Spleen (tissue), 13 donors: ENCODE results near the gene COPS9. TPM values are rescaled to one million over a fixed set of nuclear protein-coding genes. Genes with fewer than 3 reads are reported as not detected.
A peak's percentile ranks its signal among the peaks of the same experiment; 100 is the strongest.

Source experiments
- DNase-seq: peaks from one replicate; pipeline ENCODE4 v3.0.0-alpha.2; 2020
- H3K27ac ChIP-seq, 8 donors: fragments of 200-600 bp; sonication (generic) in 7 of 8; 1 replicate in 4 of 8; 2 replicates in 4 of 8; pipeline versions ENCODE4 v1.5.0 to v1.8.0; 2016 to 2021; ENCODE audit warnings: inconsistent platforms in 4 of 8, mild to moderate bottlenecking in 4 of 8, moderate library complexity in 1 of 8
- H3K27me3 ChIP-seq, 7 donors: fragments of 200-600 bp; sonication (generic) in 6 of 7; replicated peaks in 1 of 7; 1 replicate in 4 of 7; 2 replicates in 3 of 7; pipeline versions ENCODE4 v1.5.0 to v1.8.0; 2016 to 2021; ENCODE audit warnings: inconsistent platforms in 3 of 7, mild to moderate bottlenecking in 1 of 7
- H3K36me3 ChIP-seq, 6 donors: fragments of 200-600 bp; sonication (generic) in 5 of 6; 1 replicate in 4 of 6; 2 replicates in 2 of 6; pipeline versions ENCODE4 v1.5.0 to v1.8.0; 2016 to 2021; ENCODE audit warnings: inconsistent platforms in 2 of 6
- H3K4me1 ChIP-seq, 6 donors: fragments of 200-600 bp; sonication (generic) in 5 of 6; 1 replicate in 3 of 6; 2 replicates in 3 of 6; pipeline versions ENCODE4 v1.5.0 to v1.8.0; 2016 to 2021; ENCODE audit warnings: inconsistent platforms in 3 of 6
- H3K4me3 ChIP-seq, 8 donors: fragments of 200-600 bp; sonication (generic) in 7 of 8; 1 replicate in 4 of 8; 2 replicates in 4 of 8; pipeline versions ENCODE4 v1.5.0 to v1.8.0; 2016 to 2021; ENCODE audit warnings: inconsistent platforms in 4 of 8, mild to moderate bottlenecking in 4 of 8, moderate library complexity in 2 of 8
- H3K9me3 ChIP-seq, 8 donors: fragments of 200-600 bp; sonication (generic) in 7 of 8; 1 replicate in 4 of 8; 2 replicates in 4 of 8; pipeline versions ENCODE4 v1.5.0 to v1.8.0; 2016 to 2021; ENCODE audit warnings: inconsistent platforms in 4 of 8
- CTCF ChIP-seq, 11 experiments: fragments of 200-600 bp in 7 of 11; fragments of 450-650 bp in 4 of 11; sonication (generic) in 4 of 11; IDR thresholded peaks in 8 of 11; conservative IDR thresholded peaks in 3 of 11; 1 replicate in 7 of 11; 2 replicates in 4 of 11; pipeline versions ENCODE4 v1.4.0 to v1.8.0; 2016 to 2021; ENCODE audit warnings: antibody characterized with exemption in 11 of 11, inconsistent platforms in 4 of 11, mild to moderate bottlenecking in 1 of 11
- POLR2A ChIP-seq, 3 donors: fragments of 450-650 bp; IDR thresholded peaks; one replicate each; pipeline ENCODE4 v1.5.1; 2017; ENCODE audit warnings: antibody characterized with exemption in 3 of 3, mild to moderate bottlenecking in 1 of 3
- POLR2AphosphoS5 ChIP-seq, 3 donors: sonication (generic); formaldehyde crosslinking; IDR thresholded peaks; one replicate each; pipeline ENCODE4 v1.5.1; 2017; ENCODE audit warnings: antibody characterized with exemption in 3 of 3
- WGBS, 5 donors: extraction: QIAGEN DNeasy Blood & Tissue Kit in 3 of 5; methylation state at CpG; one replicate each; pipeline versions ENCODE4 v1.1.5 to v1.1.7; 2013 to 2018; 5-methylcytosine and 5-hydroxymethylcytosine counted together
- intact Hi-C: fragments of 100-400 bp; cut with DNase I; formaldehyde crosslinking; loops from one replicate; pipeline ENCODE4 v1.15.0; 2023; ENCODE audit warnings: low total_unique reads
- long read RNA-seq, 2 donors: transcript quantifications; one replicate each; lab custom pipeline, GENCODE V29; 2026
- polyA plus RNA-seq, 3 donors: library from polyadenylated mRNA; stranded (reverse); fragments of 200-250 nt; gene quantifications; one replicate each; pipeline ENCODE4 v1.2.1, GENCODE V29; 2013
- total RNA-seq, 7 donors: library from RNA; depleted of rRNA in 3 of 7; stranded (reverse); fragments of >200 nt in 3 of 7; fragmentation: NEBNext Ultra II Directional in 4 of 7; extraction: Animal tissue kit (Norgen Biotek cat#: 25700) in 4 of 7; gene quantifications; one replicate each; pipeline versions ENCODE4 v1.1.0 to v1.2.1, GENCODE V29; 2016 to 2021
- donor health status: healthy with polysubstance abuse.
- donor health status: DM: no; HTN: no; CAD: no; lungs with moderate emphysema.
- donor health status: DM: no; HTN: no; CAD: no.
- donor health status: Bipolar disorder and iron deficiency.
- donor health status: healthy.
- donor health status: DM: no; HTN: no; CAD: no.
- donor health status: DM: yes; HTN: yes; CAD: no.

COPS9 gene
- 100 to 1,000 TPM in 2 of 7 donors, 10 to 100 TPM in 5; 74.7 to 154 (median 85.7) TPM for total RNA-seq
- polyA plus RNA-seq, result 100 to 1,000 TPM; 273 to 441 (median 321) TPM
- long read RNA-seq, donor 1, transcript COPS9-204 (2 exons, 619 nt), result minor isoform, 8 of 89 reads
- long read RNA-seq, donor 1, transcript COPS9-205 (3 exons, 418 nt), result major isoform, 73 of 89 reads
- long read RNA-seq, donor 1, partial matches to known transcripts, result 6 of 89 reads
- long read RNA-seq, donor 1, other reads (novel, unspliced or antisense), result 0 of 89 reads
- long read RNA-seq, donor 2, transcript COPS9-205 (3 exons, 418 nt), result major isoform, 51 of 59 reads
- long read RNA-seq, donor 2, transcript COPS9-204 (2 exons, 619 nt), result minor isoform, 8 of 59 reads
- long read RNA-seq, donor 2, partial matches to known transcripts, result 0 of 59 reads
- long read RNA-seq, donor 2, other reads (novel, unspliced or antisense), result 0 of 59 reads

- WGBS, 5 donors, result 0 to 1% (median 1%) methylated on average over 11 to 79 of the region's 79 CpGs
- Histone ChIP-seq H3K27ac (peak within 1 kb of the TSS; percentile 51 to 87 (median 74)), H3K4me3 (peak within 1 kb of the TSS; percentile 96 to 99 (median 98)), H3K4me1 (peaks cover 16 to 35% (median 26%) of the 10 kb centered on the region in 6 donors), H3K9me3 (no peaks in the 10 kb centered on the region), H3K27me3 (peaks cover 0 to 7% (median 0%) of the 10 kb centered on the region in 7 donors), H3K36me3 (peaks cover 0 to 31% (median 25%) of the 10 kb centered on the region in 6 donors)
- TF ChIP-seq CTCF (IDR thresholded peaks at IDR 0.05 in 8 of 11, conservative IDR thresholded peaks at IDR 0.05 in 3 of 11) (peak in 2 of 11 experiments; percentile 15 to 31), POLR2A (IDR thresholded peaks at IDR 0.05) (no peak), POLR2AphosphoS5 (IDR thresholded peaks at IDR 0.05) (peak; percentile 87 to 93 (median 89))
- intact Hi-C loops, result no loop called here
- DNase-seq, result peak; percentile 97
Measured at GRCh38 chr2:240136013-240136670, at the start of gene COPS9. COPS9 (minus strand) TSS chr2:240136305; CDS start chr2:240136284, 21 bp downstream.

- peaks cover 0 to 14% (median 9%) of the 10 kb centered on the region in 8 donors for H3K9me3 ChIP-seq
- no peak overlapping the region for H3K4me3 ChIP-seq
- H3K4me1 ChIP-seq, result no peaks in the 10 kb centered on the region
- peaks cover 0 to 32% (median 0%) of the 10 kb centered on the region in 7 donors for H3K27me3 ChIP-seq
- DNase-seq, result peak; percentile 25
- 28 to 78% (median 56%) methylated on average over 3 of the region's 3 CpGs for WGBS, 5 donors
- H3K27ac ChIP-seq, result no peak overlapping the region
- TF ChIP-seq CTCF (IDR thresholded peaks at IDR 0.05 in 8 of 11, conservative IDR thresholded peaks at IDR 0.05 in 3 of 11), result no peak
- TF ChIP-seq POLR2A (IDR thresholded peaks at IDR 0.05), result no peak
- no peak for TF ChIP-seq POLR2AphosphoS5 (IDR thresholded peaks at IDR 0.05)
- intact Hi-C loops, result no loop called here
- no peaks in the 10 kb centered on the region for H3K36me3 ChIP-seq
Measured at GRCh38 chr2:240184656-240185055, 48.6 kb upstream of the COPS9 start.

GRCh38 chr2:240183875-240184590 lies 47.9 kb upstream of the COPS9 start:
- intact Hi-C loops, result no loop called here
- H3K4me3 ChIP-seq, result no peak overlapping the region
- H3K9me3 ChIP-seq, result peaks cover 0 to 14% (median 9%) of the 10 kb centered on the region in 8 donors
- H3K4me1 ChIP-seq, result no peaks in the 10 kb centered on the region
- no peaks in the 10 kb centered on the region for H3K36me3 ChIP-seq
- no peak for TF ChIP-seq CTCF (IDR thresholded peaks at IDR 0.05 in 8 of 11, conservative IDR thresholded peaks at IDR 0.05 in 3 of 11)
- TF ChIP-seq POLR2A (IDR thresholded peaks at IDR 0.05), result no peak
- TF ChIP-seq POLR2AphosphoS5 (IDR thresholded peaks at IDR 0.05), result no peak
- 65 to 83% (median 77%) methylated on average over 12 to 13 of the region's 13 CpGs for WGBS, 5 donors
- peak; percentile 46 for DNase-seq
- peaks cover 0 to 36% (median 0%) of the 10 kb centered on the region in 7 donors for H3K27me3 ChIP-seq
- H3K27ac ChIP-seq, result no peak overlapping the region
